ENCODE measurements around the gene PAFAH1B1.

The PAFAH1B1 gene

DNA sequence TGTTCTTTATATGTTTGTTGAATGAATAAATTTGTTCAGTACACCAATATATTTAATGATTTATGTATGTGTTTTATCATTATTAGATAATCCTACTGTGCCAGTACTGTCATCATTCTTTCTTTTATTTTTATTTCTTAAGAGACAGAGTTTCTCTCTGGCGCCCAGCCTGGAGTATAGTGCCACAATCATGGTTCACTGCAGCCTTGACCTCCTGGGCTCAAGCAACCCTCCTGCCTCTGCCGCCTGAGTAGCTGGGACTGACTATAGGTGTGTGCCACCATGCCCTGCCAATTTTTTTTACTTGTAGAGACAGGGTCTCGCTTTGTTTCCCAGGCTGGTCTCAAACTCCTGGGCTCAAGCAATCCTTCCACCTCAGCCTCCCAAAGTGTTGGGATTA, 41.8 kb downstream of the PAFAH1B1 start:
- in situ Hi-C loops (cut with MboI; ENCODE audit: low sequenced_read_pairs, unreplicated experiment): no loop called here
- TF ChIP-seq, protein P1, sequence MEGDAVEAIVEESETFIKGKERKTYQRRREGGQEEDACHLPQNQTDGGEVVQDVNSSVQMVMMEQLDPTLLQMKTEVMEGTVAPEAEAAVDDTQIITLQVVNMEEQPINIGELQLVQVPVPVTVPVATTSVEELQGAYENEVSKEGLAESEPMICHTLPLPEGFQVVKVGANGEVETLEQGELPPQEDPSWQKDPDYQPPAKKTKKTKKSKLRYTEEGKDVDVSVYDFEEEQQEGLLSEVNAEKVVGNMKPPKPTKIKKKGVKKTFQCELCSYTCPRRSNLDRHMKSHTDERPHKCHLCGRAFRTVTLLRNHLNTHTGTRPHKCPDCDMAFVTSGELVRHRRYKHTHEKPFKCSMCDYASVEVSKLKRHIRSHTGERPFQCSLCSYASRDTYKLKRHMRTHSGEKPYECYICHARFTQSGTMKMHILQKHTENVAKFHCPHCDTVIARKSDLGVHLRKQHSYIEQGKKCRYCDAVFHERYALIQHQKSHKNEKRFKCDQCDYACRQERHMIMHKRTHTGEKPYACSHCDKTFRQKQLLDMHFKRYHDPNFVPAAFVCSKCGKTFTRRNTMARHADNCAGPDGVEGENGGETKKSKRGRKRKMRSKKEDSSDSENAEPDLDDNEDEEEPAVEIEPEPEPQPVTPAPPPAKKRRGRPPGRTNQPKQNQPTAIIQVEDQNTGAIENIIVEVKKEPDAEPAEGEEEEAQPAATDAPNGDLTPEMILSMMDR (IDR thresholded peaks at IDR 0.05; ENCODE audit: borderline replicate concordance, control extremely low read depth, extremely low read depth, insufficient read depth, missing control alignments): no peak
- no peak for DNase-seq (ENCODE audit: low spot score)

GRCh38 chr17:2635675-2636074, 42.2 kb downstream of the PAFAH1B1 start:
- DNase-seq (ENCODE audit: low spot score): no peak

DNA sequence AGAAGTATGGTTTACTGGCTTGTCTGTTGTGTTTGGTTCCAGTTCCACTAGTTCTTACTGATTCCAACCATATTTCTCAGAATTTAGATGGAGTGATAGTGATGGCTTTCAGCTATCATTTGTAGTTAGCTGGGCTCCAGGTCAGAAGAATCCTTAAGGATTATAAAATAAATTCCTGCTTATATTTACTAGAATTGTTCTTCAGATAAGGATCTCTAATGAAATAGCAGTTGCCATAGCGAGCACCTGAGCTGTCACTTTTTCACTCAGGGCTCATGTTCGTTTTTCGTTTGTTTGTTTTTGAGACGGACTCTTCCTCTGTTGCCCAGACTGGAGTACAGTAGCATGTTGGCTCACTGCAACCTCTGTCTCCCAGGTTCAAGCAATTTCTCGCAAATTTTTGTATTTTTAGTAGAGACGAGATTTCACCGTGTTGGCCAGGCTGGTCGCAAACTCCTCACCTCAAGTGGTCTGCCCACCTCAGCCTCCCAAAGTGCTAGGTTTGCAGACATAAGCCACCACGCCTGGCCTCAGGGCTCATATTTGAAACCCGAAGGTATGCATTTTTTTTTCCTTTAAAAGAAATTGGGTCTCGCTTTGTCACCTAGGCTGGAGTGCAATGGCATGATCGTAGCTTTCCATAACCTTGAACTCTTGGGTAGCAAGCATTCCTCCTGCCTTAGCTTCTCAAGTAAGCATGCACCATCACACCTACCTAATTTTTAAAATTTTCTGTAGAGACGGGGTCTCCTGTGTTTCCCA, 42.9 kb downstream of the PAFAH1B1 start:
- DNase-seq (ENCODE audit: low spot score): no peak
- in situ Hi-C loops (cut with MboI; ENCODE audit: low sequenced_read_pairs, unreplicated experiment): no loop called here
- TF ChIP-seq, protein P1 (IDR thresholded peaks at IDR 0.05; ENCODE audit: borderline replicate concordance, control extremely low read depth, extremely low read depth, insufficient read depth, missing control alignments): no peak

More at GRCh38 chr17:2635675-2636074, 42.2 kb downstream of the PAFAH1B1 start:
- TF ChIP-seq, protein P1 (IDR thresholded peaks at IDR 0.05; ENCODE audit: borderline replicate concordance, control extremely low read depth, extremely low read depth, insufficient read depth, missing control alignments): no peak
- in situ Hi-C loops (cut with MboI; ENCODE audit: low sequenced_read_pairs, unreplicated experiment): no loop called here

GRCh38 chr17:2637422-2637821, 44.0 kb downstream of the PAFAH1B1 start:
- in situ Hi-C loops (cut with MboI; ENCODE audit: low sequenced_read_pairs, unreplicated experiment): no loop called here
- TF ChIP-seq, protein P1 (IDR thresholded peaks at IDR 0.05; ENCODE audit: borderline replicate concordance, control extremely low read depth, extremely low read depth, insufficient read depth, missing control alignments): no peak
- DNase-seq (ENCODE audit: low spot score): no peak

GRCh38 chr17:2644971-2645370, 51.5 kb downstream of the PAFAH1B1 start:
- in situ Hi-C loops (cut with MboI; ENCODE audit: low sequenced_read_pairs, unreplicated experiment): no loop called here
- TF ChIP-seq, protein P1 (IDR thresholded peaks at IDR 0.05; ENCODE audit: borderline replicate concordance, control extremely low read depth, extremely low read depth, insufficient read depth, missing control alignments): no peak
- DNase-seq (ENCODE audit: low spot score): no peak

- no peak for DNase-seq (ENCODE audit: low spot score)
- TF ChIP-seq, protein P1 (IDR thresholded peaks at IDR 0.05; ENCODE audit: borderline replicate concordance, control extremely low read depth, extremely low read depth, insufficient read depth, missing control alignments): no peak
- in situ Hi-C loops (cut with MboI; ENCODE audit: low sequenced_read_pairs, unreplicated experiment): no loop called here
These were observed 54.5 kb downstream of the PAFAH1B1 start for GRCh38 chr17:2647957-2648356.
